Measurements from ENCODE around the gene ATP2C2.

The ATP2C2 gene

GRCh38 chr16:84460406-84461028 is 92.2 kb downstream of the ATP2C2 start:
- H3K36me3 Mint-ChIP-seq (ENCODE audit: low read depth): no peaks in the 10 kb centered on the region
- DNase-seq: no peak
- H3K4me1 Mint-ChIP-seq: no peaks in the 10 kb centered on the region
- no peaks in the 10 kb centered on the region for H3K9me3 Mint-ChIP-seq
- no peaks in the 10 kb centered on the region for H3K27me3 Mint-ChIP-seq
- no peak for ATAC-seq
- H3K27ac Mint-ChIP-seq: no peak overlapping the region
- no peak overlapping the region for H3K4me3 Mint-ChIP-seq

DNA sequence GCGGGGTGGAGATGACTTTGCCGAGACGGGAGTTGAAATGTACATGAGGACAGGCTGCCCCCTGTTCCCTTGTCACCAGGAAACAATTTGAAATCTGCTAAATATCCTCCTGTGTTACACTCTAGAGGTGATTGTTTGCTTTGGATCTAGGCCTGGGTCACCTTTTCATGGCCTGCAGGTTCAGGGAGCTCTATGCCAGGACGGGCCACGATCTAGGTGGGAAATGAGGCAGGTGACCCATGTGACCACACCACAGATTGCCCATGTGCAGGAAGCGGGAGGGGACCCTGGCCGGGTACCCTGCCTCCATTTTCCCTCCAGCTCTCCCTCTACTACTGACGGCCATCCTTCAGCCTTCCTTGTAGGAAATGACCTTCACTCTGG is 92.7 kb downstream of the ATP2C2 start:
- Mint-ChIP-seq H3K4me1 (no peaks in the 10 kb centered on the region), H3K4me3 (no peak overlapping the region), H3K9me3 (no peaks in the 10 kb centered on the region), H3K27me3 (no peaks in the 10 kb centered on the region), H3K36me3 (ENCODE audit: low read depth) (no peaks in the 10 kb centered on the region), H3K27ac (no peak overlapping the region)
- ATAC-seq (no peak), DNase-seq (no peak)

GRCh38 chr16:84461413-84462295 is 93.3 kb downstream of the ATP2C2 start:
- ATAC-seq: no peak
- Mint-ChIP-seq H3K27ac (no peak overlapping the region), H3K36me3 (ENCODE audit: low read depth) (peaks cover 2% of the 10 kb centered on the region), H3K27me3 (no peaks in the 10 kb centered on the region), H3K9me3 (peaks cover 6% of the 10 kb centered on the region), H3K4me1 (no peaks in the 10 kb centered on the region), H3K4me3 (no peak overlapping the region)
- DNase-seq: no peak

DNA sequence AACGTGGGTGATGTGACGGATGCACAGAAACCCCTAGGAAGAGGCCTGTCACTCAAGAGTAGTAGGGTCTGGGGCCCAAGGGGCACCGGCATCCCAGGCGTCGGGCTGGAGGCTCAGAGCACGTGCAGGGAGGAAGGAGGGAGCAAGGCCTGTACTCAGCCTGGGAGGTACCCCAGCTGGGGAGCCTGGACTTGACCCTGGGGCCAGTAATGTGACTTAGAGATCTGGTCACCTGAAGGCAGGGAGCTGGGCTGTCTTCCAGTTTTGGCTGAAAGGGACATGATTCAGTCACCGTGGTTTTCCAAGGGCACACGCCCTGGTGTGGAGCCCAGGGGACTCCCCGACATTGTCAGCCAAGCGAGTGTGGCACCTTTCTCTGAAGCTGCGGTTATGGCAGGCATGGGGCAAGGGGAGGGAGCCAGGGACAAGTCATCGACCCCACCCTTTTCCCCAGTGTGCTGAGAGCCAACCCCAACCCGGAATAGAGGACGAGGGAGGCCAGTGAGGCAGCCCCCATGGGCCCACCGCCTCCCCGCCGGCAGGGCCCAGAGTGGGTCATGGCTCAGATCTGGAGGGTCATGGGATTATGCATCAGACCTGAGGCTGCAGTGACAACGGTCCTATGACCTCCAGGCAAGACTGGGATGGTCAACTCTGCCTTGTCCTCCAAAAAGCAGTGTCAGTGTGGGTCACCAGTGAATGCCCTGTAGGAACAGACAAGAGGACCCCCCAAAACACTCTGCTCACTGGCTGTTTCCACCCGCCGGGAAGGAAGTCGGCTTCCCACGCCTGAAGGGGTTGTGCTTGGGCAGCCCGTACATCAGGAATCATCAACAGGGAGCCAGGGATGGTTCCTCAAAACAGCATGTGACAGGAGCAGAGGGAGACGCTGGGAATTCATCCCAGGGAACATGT is 94.2 kb downstream of the ATP2C2 start:
- Mint-ChIP-seq H3K36me3 (ENCODE audit: low read depth) (peaks cover 11% of the 10 kb centered on the region), H3K27ac (no peak overlapping the region), H3K9me3 (peaks cover 12% of the 10 kb centered on the region), H3K4me3 (no peak overlapping the region), H3K27me3 (no peaks in the 10 kb centered on the region), H3K4me1 (no peaks in the 10 kb centered on the region)
- DNase-seq (no peak), ATAC-seq (no peak)

- Mint-ChIP-seq H3K4me3 (no peak overlapping the region), H3K27me3 (no peaks in the 10 kb centered on the region), H3K36me3 (ENCODE audit: low read depth) (peaks cover 16% of the 10 kb centered on the region), H3K9me3 (peaks cover 16% of the 10 kb centered on the region), H3K27ac (no peak overlapping the region), H3K4me1 (no peaks in the 10 kb centered on the region)
- no peak for DNase-seq
- ATAC-seq: no peak
These were observed 94.9 kb downstream of the ATP2C2 start for GRCh38 chr16:84463221-84463620.

GRCh38 chr16:84464116-84464515 is 95.8 kb downstream of the ATP2C2 start:
- ATAC-seq (no peak), DNase-seq (no peak)
- H3K4me1 Mint-ChIP-seq: no peaks in the 10 kb centered on the region
- H3K9me3 Mint-ChIP-seq: peaks cover 16% of the 10 kb centered on the region
- no peak overlapping the region for H3K27ac Mint-ChIP-seq
- no peak overlapping the region for H3K4me3 Mint-ChIP-seq
- no peaks in the 10 kb centered on the region for H3K27me3 Mint-ChIP-seq
- H3K36me3 Mint-ChIP-seq (ENCODE audit: low read depth): peaks cover 16% of the 10 kb centered on the region

- DNase-seq (no peak), ATAC-seq (no peak)
- no peaks in the 10 kb centered on the region for H3K4me1 Mint-ChIP-seq
- H3K36me3 Mint-ChIP-seq (ENCODE audit: low read depth): peaks cover 16% of the 10 kb centered on the region
- no peaks in the 10 kb centered on the region for H3K27me3 Mint-ChIP-seq
- no peak overlapping the region for H3K27ac Mint-ChIP-seq
- no peak overlapping the region for H3K4me3 Mint-ChIP-seq
- H3K9me3 Mint-ChIP-seq: peaks cover 16% of the 10 kb centered on the region
These were observed 96.8 kb downstream of the ATP2C2 start for GRCh38 chr16:84465154-84465553.

- no peak overlapping the region for H3K27ac Mint-ChIP-seq
- no peaks in the 10 kb centered on the region for H3K4me1 Mint-ChIP-seq
- H3K9me3 Mint-ChIP-seq: peaks cover 18% of the 10 kb centered on the region
- ATAC-seq (no peak), DNase-seq (no peak)
- no peak overlapping the region for H3K4me3 Mint-ChIP-seq
- H3K36me3 Mint-ChIP-seq (ENCODE audit: low read depth): peaks cover 17% of the 10 kb centered on the region
- H3K27me3 Mint-ChIP-seq: no peaks in the 10 kb centered on the region
These were observed 98.4 kb downstream of the ATP2C2 start for GRCh38 chr16:84466692-84467091.

DNA sequence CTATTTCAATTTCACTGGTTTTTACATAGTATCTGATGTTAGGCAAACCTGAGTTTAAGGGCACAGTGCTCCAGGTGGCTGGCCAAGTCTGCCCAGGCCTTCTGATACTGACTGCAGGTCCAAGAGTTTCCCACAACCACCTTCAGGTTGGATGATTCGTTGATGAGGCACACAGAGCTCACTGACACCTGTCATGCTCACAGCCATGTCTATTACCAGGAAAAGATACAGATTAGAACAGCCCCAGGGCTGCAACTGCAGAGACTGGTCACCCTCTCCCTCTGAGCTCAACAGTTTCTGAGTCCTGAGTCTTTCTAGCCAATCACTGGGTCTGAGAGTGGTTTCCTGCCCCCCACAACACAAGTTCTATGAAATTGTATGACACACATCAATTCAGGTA is 98.9 kb downstream of the ATP2C2 start:
- Mint-ChIP-seq H3K4me3 (no peak overlapping the region), H3K27ac (no peak overlapping the region), H3K27me3 (no peaks in the 10 kb centered on the region), H3K36me3 (ENCODE audit: low read depth) (peaks cover 22% of the 10 kb centered on the region), H3K9me3 (peaks cover 21% of the 10 kb centered on the region), H3K4me1 (no peaks in the 10 kb centered on the region)
- ATAC-seq (no peak), DNase-seq (no peak)

DNA sequence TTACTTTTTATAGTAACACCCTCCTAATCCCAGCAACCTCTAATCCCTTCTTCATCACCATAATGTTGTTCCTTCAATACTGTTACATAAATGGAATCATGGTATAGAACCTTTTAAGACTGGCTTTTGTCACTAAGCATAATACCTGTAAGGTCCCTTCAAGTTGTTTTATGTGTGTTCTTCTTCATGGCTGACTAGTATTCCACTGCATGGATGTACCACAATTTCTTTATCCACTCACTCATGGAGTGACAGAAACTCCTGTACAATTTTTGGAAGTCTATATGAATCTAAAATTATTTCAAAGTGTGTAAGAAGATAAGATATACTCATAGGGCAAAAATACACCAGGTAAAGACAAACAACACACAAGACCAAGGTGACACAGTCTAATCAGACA is 99.4 kb downstream of the ATP2C2 start:
- Mint-ChIP-seq H3K27ac (no peak overlapping the region), H3K36me3 (ENCODE audit: low read depth) (peaks cover 22% of the 10 kb centered on the region), H3K27me3 (no peaks in the 10 kb centered on the region), H3K4me3 (no peak overlapping the region), H3K9me3 (peaks cover 21% of the 10 kb centered on the region), H3K4me1 (no peaks in the 10 kb centered on the region)
- ATAC-seq (no peak), DNase-seq (no peak)

DNA sequence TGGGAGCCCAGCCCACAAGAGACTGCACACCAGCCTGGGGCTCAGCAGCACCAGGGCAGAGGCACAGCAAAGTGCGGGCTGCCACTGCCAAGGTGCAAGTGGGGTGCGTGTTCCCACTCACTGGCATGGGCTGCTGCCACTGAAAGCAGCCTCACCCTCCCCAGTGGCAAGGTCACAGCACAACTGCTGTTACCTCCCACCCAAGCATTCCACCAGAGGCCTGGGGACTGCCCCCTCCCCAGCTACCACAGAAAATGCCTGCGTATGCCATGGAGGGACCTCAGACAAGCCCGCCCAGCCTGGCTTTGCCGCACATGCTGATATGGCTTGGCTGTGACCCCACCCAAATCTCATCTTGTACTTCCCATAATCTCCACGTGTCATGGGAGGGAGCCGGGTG is 103.0 kb downstream of the ATP2C2 start:
- H3K4me1 Mint-ChIP-seq: no peaks in the 10 kb centered on the region
- H3K4me3 Mint-ChIP-seq: no peak overlapping the region
- DNase-seq (no peak), ATAC-seq (no peak)
- H3K36me3 Mint-ChIP-seq (ENCODE audit: low read depth): peaks cover 22% of the 10 kb centered on the region
- H3K27me3 Mint-ChIP-seq: no peaks in the 10 kb centered on the region
- no peak overlapping the region for H3K27ac Mint-ChIP-seq
- peaks cover 22% of the 10 kb centered on the region for H3K9me3 Mint-ChIP-seq

DNA sequence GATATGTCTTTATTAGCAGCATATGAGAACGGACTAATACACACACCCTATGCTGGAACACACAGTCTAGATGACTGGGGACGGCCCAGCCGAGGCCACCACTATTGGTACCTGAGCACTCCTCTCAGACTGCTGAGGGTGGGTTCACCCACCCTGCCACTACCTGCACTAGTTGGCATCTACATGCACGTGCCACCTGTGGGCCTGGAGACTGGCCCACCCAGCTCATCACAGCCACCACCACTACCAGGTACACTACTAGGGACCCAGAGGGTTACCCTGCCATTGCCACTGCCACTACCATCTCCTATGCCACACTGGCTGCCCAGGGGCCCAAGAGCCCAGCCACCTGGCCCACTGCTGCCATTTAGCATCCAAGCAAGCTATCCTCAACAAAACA is 103.6 kb downstream of the ATP2C2 start:
- H3K9me3 Mint-ChIP-seq: peaks cover 15% of the 10 kb centered on the region
- ATAC-seq: no peak
- H3K27me3 Mint-ChIP-seq: no peaks in the 10 kb centered on the region
- no peak for DNase-seq
- H3K36me3 Mint-ChIP-seq (ENCODE audit: low read depth): peaks cover 17% of the 10 kb centered on the region
- H3K27ac Mint-ChIP-seq: no peak overlapping the region
- H3K4me1 Mint-ChIP-seq: no peaks in the 10 kb centered on the region
- no peak overlapping the region for H3K4me3 Mint-ChIP-seq

GRCh38 chr16:84475643-84476240 is 107.4 kb downstream of the ATP2C2 start:
- Mint-ChIP-seq H3K9me3 (peaks cover 9% of the 10 kb centered on the region), H3K27me3 (no peaks in the 10 kb centered on the region), H3K4me3 (no peak overlapping the region), H3K27ac (no peak overlapping the region), H3K36me3 (ENCODE audit: low read depth) (peaks cover 6% of the 10 kb centered on the region), H3K4me1 (peaks cover 8% of the 10 kb centered on the region)
- DNase-seq (no peak), ATAC-seq (no peak)

DNA sequence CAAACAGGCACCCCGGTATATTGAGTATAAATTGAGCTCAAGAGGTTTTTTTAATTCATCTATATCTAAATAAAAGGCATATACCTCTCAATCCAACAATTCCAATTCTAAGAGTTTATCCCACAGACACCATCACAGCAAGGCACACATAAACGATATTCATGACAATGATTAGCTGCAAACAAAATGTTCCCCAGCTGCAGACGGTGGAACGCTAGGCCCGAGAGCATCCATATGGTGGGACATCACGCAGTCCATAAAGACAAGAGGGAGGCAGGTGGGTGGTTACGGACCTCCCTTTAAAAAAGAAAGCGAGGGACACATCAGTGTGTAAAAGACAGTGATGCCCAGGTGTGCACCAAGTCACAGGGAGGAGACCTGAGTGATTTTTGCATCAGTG is 108.1 kb downstream of the ATP2C2 start:
- peaks cover 9% of the 10 kb centered on the region for H3K9me3 Mint-ChIP-seq
- DNase-seq: no peak
- no peak overlapping the region for H3K4me3 Mint-ChIP-seq
- H3K27ac Mint-ChIP-seq: no peak overlapping the region
- H3K4me1 Mint-ChIP-seq: peaks cover 8% of the 10 kb centered on the region
- ATAC-seq: no peak
- H3K36me3 Mint-ChIP-seq (ENCODE audit: low read depth): peaks cover 6% of the 10 kb centered on the region
- no peaks in the 10 kb centered on the region for H3K27me3 Mint-ChIP-seq
